ENCODE measurements around the gene LY6G6F.
A peak's percentile ranks its signal among the peaks of the same experiment; 100 is the strongest.

Gene LY6G6F

DNA sequence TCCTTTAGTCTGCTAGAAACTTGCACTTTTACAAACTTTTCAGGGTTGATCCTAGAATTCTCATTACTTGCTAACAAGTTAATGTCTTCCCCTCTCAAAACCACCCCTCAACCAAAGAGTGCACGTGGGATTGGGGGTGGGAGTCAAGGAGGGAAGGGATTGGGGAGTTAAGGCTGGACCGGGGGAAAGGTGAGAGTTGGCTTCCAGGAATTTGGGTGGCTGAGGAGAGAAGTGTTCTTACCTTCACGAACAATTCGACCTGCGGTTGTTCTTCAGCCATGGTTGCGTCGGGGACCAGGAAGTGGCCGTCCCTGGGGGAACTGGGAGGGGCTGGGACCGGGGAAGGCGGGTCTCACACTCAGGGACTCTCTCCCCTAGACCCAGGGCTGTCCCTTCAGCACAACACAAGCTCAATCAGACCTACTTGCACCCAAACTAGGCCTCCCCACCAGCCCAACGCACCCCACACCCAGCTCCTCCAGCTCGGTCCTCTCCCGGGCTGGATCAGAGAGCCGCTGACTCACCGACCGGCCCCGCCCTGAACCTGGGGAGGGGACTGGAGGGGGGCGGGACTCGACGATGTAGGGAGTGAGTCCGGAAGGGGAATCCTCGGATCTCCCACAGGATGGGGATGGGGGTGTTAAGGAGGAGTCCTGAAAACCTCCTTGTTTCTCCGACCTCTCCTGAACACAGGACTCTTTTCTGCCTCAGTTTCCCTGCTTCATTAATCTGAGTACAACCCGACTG is 29.5 kb downstream of the LY6G6F start, which contains the start of gene CLIC1:
Gene CLIC1 (minus strand): TSS at position 510 of the 747 bp plus-strand sequence. CDS start 230 bp downstream, at position 280.
- peak within 1 kb of the TSS; percentile 93 for H3K4me3 ChIP-seq (ENCODE audit: low read depth, low read length)
- peaks cover 22% of the 10 kb centered on the region; the same call in 1 of the 2 replicates for H3K36me3 ChIP-seq (ENCODE audit: insufficient read depth, low read length)
- peak within 1 kb of the TSS; percentile 57 for H2AFZ ChIP-seq (ENCODE audit: low read length, unreplicated experiment)
- peaks cover 52% of the 10 kb centered on the region for H3K4me1 ChIP-seq (ENCODE audit: control insufficient read depth, insufficient read depth, low read length, unreplicated experiment)
- peak within 1 kb of the TSS; percentile 89 for H3K27ac ChIP-seq (ENCODE audit: low read depth, low read length)
- H3K79me2 ChIP-seq (ENCODE audit: control insufficient read depth, insufficient read depth, low read length, unreplicated experiment), result peaks cover 59% of the 10 kb centered on the region
- no peaks in the 10 kb centered on the region for H3K27me3 ChIP-seq (ENCODE audit: insufficient read depth, low read length)

DNA sequence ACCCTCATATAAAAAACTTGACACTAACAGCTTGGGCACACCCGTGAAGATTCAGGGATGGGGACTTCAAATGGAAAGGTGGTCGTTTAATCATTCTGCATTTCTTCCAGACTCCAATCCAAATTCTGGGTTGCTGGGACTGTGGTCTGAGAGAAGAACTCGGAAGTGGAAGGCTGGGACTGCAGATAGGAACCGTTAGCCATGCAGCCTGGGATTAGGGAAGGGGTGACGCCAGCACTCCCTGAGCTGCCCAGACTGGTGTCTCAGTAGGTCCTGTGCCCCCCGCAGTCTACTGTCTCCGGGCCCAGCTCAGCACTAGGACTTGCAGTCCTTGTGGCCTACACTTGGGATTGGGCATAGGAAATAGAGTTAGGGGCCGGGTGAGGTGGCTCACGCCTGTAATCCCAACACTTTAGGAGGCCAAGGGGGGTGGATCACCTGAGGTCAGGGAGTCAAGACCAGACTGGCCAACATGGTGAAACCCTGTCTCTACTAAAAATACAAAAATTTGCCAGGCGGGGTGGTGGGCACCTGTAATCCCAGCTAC is 30.2 kb downstream of the LY6G6F start:
- peak overlapping the region; percentile 93 for H3K4me3 ChIP-seq (ENCODE audit: low read depth, low read length)
- peaks cover 18% of the 10 kb centered on the region; the same call in 1 of the 2 replicates for H3K36me3 ChIP-seq (ENCODE audit: insufficient read depth, low read length)
- peaks cover 47% of the 10 kb centered on the region for H3K4me1 ChIP-seq (ENCODE audit: control insufficient read depth, insufficient read depth, low read length, unreplicated experiment)
- H2AFZ ChIP-seq (ENCODE audit: low read length, unreplicated experiment), result peak overlapping the region; percentile 57
- peaks cover 58% of the 10 kb centered on the region for H3K79me2 ChIP-seq (ENCODE audit: control insufficient read depth, insufficient read depth, low read length, unreplicated experiment)
- H3K27ac ChIP-seq (ENCODE audit: low read depth, low read length), result peak overlapping the region; percentile 89
- no peaks in the 10 kb centered on the region for H3K27me3 ChIP-seq (ENCODE audit: insufficient read depth, low read length)

DNA sequence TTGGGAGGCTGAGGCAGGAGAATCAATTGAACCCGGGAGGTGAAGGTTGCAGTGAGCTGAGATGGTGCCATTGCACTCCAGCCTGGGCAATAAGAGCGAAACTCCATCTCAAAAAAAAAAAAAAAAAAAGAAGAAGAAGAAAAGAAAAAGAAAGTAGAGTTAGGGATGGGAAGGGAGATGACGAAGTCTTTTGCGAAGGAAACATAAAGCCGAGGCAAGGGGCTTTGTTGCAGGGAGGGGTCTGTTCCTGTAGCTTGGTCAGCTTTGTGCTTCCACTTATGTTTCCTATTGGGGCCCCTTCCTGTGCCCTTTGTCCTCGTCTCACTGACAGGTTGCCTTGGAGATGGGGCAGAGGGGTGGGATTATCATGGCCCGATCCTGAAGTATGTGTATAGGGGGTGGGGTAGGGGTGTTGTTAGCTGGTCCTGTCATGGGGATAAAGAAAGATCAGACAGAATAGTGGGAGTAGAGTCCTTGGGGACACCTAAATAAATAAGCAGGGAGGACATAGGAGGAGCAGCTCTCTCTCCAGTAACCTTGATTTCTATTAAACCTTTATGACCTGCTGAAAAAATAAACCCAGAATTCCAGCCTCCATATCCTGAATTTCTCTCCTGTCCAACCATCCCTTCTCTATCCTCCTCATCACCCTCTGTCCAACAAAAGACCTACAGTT is 30.8 kb downstream of the LY6G6F start:
- Histone ChIP-seq H3K79me2 (ENCODE audit: control insufficient read depth, insufficient read depth, low read length, unreplicated experiment) (peaks cover 52% of the 10 kb centered on the region), H2AFZ (ENCODE audit: low read length, unreplicated experiment) (peak overlapping the region; percentile 10), H3K4me3 (ENCODE audit: low read depth, low read length) (peak overlapping the region; percentile 55)

DNA sequence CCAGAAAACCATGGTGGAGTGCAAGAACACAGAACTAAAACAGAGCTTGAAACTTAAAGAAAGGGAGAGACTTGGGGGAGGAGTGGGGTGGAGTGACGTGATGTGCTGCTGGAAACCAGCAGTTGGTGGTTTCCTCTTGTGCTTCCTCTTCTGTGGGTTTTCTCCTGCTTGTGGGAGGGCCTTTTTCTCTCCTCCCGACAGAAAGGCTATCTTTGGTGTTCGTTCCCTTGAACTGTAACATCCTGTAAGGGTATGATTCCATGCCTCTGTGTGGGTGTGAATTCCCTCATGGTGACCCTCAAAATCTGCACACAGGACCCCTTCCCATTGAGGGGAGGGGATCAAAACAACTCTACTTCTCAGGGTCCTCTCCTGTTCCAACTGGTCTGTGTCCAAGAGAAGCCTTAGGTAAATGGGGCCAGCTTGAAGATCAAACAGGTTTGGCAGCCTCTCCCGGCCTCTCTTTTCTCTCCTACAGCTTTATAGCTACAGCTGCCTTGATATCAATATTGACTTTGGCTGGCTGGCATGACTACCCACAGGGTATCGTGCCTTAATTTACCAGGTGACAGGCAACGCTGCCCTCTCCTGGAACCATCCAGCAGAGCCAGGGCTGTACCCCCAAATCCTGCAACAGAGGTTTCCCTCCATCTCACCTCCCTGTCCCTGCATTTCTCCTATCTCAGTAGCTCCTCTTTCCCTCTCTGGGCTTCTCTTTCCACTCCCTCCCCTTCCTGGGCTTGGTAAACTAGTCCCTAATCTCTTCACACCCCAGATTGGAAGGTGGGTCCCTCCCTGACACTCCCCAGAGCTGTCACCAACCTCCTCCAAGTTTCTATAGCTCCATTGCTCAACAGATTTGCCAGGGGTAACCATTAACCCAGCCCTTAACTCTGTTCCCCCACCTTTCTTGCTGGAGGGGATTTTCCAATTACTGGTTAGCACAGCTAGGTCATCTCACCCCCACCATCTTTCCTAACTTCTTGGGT is 31.6 kb downstream of the LY6G6F start:
- peak overlapping the region; percentile 55 for H3K4me3 ChIP-seq (ENCODE audit: low read depth, low read length)
- H3K27me3 ChIP-seq (ENCODE audit: insufficient read depth, low read length), result no peaks in the 10 kb centered on the region
- peaks cover 48% of the 10 kb centered on the region for H3K79me2 ChIP-seq (ENCODE audit: control insufficient read depth, insufficient read depth, low read length, unreplicated experiment)
- H3K4me1 ChIP-seq (ENCODE audit: control insufficient read depth, insufficient read depth, low read length, unreplicated experiment), result peaks cover 39% of the 10 kb centered on the region
- H3K27ac ChIP-seq (ENCODE audit: low read depth, low read length), result peak overlapping the region; percentile 89
- H2AFZ ChIP-seq (ENCODE audit: low read length, unreplicated experiment), result peak overlapping the region; percentile 82
- peaks cover 12% of the 10 kb centered on the region; the same call in 1 of the 2 replicates for H3K36me3 ChIP-seq (ENCODE audit: insufficient read depth, low read length)

More for the DNA sequence above, 30.8 kb downstream of the LY6G6F start:
- Histone ChIP-seq H3K4me1 (ENCODE audit: control insufficient read depth, insufficient read depth, low read length, unreplicated experiment) (peaks cover 43% of the 10 kb centered on the region), H3K27ac (ENCODE audit: low read depth, low read length) (peak overlapping the region; percentile 89), H3K36me3 (ENCODE audit: insufficient read depth, low read length) (peaks cover 15% of the 10 kb centered on the region; the same call in 1 of the 2 replicates), H3K27me3 (ENCODE audit: insufficient read depth, low read length) (no peaks in the 10 kb centered on the region)

DNA sequence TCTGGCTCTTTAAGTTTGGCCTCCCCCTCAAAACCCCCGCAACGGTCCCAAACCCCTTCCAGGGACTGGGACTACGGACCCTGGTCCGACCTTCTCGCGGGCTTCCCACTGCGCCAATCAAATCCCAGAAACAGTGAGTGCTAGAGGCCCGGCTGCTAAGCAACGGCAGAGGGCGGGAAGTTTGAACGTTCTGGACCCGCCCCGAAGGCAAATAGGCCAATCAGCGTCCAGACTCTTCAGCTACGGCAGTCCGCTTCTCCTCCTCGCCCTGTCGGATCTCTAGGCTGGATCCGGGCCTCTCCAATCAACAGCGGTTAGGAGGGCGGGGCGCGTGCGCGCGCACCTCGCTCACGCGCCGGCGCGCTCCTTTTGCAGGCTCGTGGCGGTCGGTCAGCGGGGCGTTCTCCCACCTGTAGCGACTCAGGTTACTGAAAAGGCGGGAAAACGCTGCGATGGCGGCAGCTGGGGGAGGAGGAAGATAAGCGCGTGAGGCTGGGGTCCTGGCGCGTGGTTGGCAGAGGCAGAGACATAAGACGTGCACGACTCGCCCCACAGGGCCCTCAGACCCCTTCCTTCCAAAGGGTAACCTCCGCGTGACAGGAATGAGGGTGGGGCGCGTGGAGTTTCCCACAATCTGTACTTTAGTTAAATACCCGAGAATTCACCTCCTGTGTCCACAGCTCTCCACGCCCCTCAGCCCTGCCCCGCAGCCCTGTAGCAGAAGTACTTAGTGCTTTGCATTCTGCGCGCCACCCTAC is 33.2 kb downstream of the LY6G6F start, which contains the start of gene MSH5:
Gene MSH5 (plus strand): TSS at position 367 of the 758 bp plus-strand sequence. CDS start 462 bp downstream, outside the sequence.
- peaks cover 32% of the 10 kb centered on the region for H3K79me2 ChIP-seq (ENCODE audit: control insufficient read depth, insufficient read depth, low read length, unreplicated experiment)
- H3K4me1 ChIP-seq (ENCODE audit: control insufficient read depth, insufficient read depth, low read length, unreplicated experiment), result peaks cover 28% of the 10 kb centered on the region
- H3K27me3 ChIP-seq (ENCODE audit: insufficient read depth, low read length), result no peaks in the 10 kb centered on the region
- peak within 1 kb of the TSS; percentile 89 for H3K27ac ChIP-seq (ENCODE audit: low read depth, low read length)
- peak within 1 kb of the TSS; percentile 67 for H2AFZ ChIP-seq (ENCODE audit: low read length, unreplicated experiment)
- H3K36me3 ChIP-seq (ENCODE audit: insufficient read depth, low read length), result no peaks in the 10 kb centered on the region
- H3K4me3 ChIP-seq (ENCODE audit: low read depth, low read length), result peak within 1 kb of the TSS; percentile 80

DNA sequence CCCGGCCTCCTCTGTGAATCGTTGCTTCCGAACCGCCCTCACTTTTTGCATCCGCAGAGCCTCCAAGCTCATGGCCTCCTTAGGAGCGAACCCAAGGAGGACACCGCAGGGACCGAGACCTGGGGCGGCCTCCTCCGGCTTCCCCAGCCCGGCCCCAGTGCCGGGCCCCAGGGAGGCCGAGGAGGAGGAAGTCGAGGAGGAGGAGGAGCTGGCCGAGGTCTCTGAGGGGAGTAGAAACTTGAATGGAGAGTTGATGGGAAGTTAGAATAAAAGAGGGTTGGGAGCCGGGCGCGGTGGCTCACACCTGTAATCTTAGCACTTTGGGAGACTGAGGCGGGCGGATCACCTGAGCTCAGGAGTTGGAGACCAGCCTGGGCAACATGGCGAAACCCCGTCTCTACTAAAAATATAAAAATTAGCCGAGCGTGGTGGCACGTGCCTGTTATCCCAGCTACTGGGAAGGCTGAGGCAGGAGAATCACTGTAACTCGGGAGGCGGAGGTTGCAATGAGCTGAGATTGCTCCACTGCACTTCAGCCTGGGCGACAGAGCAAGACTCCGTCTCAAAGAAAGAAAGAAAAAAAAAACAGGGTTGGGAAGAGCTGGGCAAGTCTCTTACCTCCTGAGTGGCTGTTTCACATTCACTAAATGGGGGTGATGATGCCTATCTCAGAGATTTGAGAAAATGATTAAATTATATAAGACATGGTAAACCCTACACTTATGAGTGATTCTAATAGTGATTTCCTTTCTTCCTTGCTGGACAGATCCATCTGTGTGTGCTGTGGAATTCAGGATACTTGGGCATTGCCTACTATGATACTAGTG is 33.9 kb downstream of the LY6G6F start:
- peaks cover 25% of the 10 kb centered on the region for H3K79me2 ChIP-seq (ENCODE audit: control insufficient read depth, insufficient read depth, low read length, unreplicated experiment)
- peaks cover 28% of the 10 kb centered on the region for H3K4me1 ChIP-seq (ENCODE audit: control insufficient read depth, insufficient read depth, low read length, unreplicated experiment)
- no peaks in the 10 kb centered on the region for H3K27me3 ChIP-seq (ENCODE audit: insufficient read depth, low read length)
- H3K27ac ChIP-seq (ENCODE audit: low read depth, low read length), result peak overlapping the region; percentile 15; the same call in 1 of the 2 replicates
- peak overlapping the region; percentile 80 for H3K4me3 ChIP-seq (ENCODE audit: low read depth, low read length)
- no peaks in the 10 kb centered on the region for H3K36me3 ChIP-seq (ENCODE audit: insufficient read depth, low read length)
- peak overlapping the region; percentile 0 for H2AFZ ChIP-seq (ENCODE audit: low read length, unreplicated experiment)

DNA sequence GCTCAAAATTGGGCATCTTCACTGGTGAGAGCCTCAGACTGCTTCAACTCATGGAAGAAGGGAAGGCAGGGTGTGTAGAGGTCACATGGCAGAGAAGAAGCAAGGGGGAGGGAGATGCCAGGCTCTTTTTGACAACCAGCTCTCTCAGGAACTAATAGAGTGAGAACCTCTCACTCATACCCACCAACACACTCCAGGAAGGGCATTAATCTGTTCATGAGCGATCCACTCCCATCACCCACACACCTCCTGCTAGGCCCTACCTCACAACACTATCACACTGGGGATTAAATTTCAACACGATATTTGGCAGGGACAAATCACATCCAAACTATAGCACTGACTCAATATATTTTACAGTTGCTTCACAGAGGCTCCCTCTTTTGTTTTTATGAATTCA is 35.1 kb downstream of the LY6G6F start:
- H3K79me2 ChIP-seq (ENCODE audit: control insufficient read depth, insufficient read depth, low read length, unreplicated experiment), result peaks cover 12% of the 10 kb centered on the region
- H2AFZ ChIP-seq (ENCODE audit: low read length, unreplicated experiment), result no peak overlapping the region
- no peaks in the 10 kb centered on the region for H3K36me3 ChIP-seq (ENCODE audit: insufficient read depth, low read length)
- no peak overlapping the region for H3K27ac ChIP-seq (ENCODE audit: low read depth, low read length)
- no peak overlapping the region for H3K4me3 ChIP-seq (ENCODE audit: low read depth, low read length)
- H3K27me3 ChIP-seq (ENCODE audit: insufficient read depth, low read length), result no peaks in the 10 kb centered on the region
- H3K4me1 ChIP-seq (ENCODE audit: control insufficient read depth, insufficient read depth, low read length, unreplicated experiment), result peaks cover 24% of the 10 kb centered on the region

DNA sequence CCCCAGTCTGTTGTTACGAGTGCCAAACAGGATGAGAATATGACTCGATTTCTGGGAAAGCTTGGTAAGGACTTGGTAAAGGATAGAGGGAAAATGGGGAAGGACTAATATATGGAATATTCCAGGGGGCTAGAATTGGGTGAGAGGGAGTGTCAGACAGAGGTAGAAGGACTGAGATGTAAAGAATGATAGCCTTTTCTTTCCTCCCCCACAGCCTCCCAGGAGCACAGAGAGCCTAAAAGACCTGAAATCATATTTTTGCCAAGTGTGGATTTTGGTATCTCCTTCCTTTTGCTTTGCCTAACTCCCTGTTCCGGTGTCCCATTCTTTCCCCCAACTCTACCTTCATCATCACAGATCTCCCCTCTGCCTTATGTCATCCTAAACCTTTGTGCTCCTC is 36.2 kb downstream of the LY6G6F start:
- H3K4me3 ChIP-seq (ENCODE audit: low read depth, low read length), result no peak overlapping the region
- no peak overlapping the region for H3K27ac ChIP-seq (ENCODE audit: low read depth, low read length)
- peaks cover 6% of the 10 kb centered on the region; the same call in 1 of the 2 replicates for H3K36me3 ChIP-seq (ENCODE audit: insufficient read depth, low read length)
- H3K27me3 ChIP-seq (ENCODE audit: insufficient read depth, low read length), result no peaks in the 10 kb centered on the region
- peaks cover 11% of the 10 kb centered on the region for H3K79me2 ChIP-seq (ENCODE audit: control insufficient read depth, insufficient read depth, low read length, unreplicated experiment)
- H3K4me1 ChIP-seq (ENCODE audit: control insufficient read depth, insufficient read depth, low read length, unreplicated experiment), result peaks cover 17% of the 10 kb centered on the region
- no peak overlapping the region for H2AFZ ChIP-seq (ENCODE audit: low read length, unreplicated experiment)

DNA sequence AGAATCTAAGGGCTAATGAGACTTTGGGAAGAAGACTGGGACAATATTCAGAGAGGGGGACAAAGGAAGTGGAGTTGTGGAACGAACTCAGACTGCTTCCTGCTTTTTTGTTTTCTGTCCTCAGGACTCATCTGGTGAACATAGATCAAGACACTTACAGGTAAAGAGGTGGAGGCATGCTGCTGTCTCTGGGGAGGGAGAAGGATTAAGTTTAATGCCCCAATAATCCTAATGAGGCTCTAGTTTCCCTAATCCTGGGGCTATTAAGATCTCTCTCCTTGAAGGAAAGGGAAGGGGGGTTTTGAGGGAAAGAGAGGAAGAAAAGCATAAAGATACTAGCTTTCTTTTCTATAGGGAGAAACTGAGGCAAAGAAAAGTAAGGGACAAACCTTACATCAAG is 37.8 kb downstream of the LY6G6F start:
- no peak overlapping the region for H3K4me3 ChIP-seq (ENCODE audit: low read depth, low read length)
- no peaks in the 10 kb centered on the region for H3K27me3 ChIP-seq (ENCODE audit: insufficient read depth, low read length)
- H2AFZ ChIP-seq (ENCODE audit: low read length, unreplicated experiment), result no peak overlapping the region
- H3K4me1 ChIP-seq (ENCODE audit: control insufficient read depth, insufficient read depth, low read length, unreplicated experiment), result peaks cover 3% of the 10 kb centered on the region
- peaks cover 11% of the 10 kb centered on the region for H3K79me2 ChIP-seq (ENCODE audit: control insufficient read depth, insufficient read depth, low read length, unreplicated experiment)
- no peak overlapping the region for H3K27ac ChIP-seq (ENCODE audit: low read depth, low read length)
- peaks cover 8% of the 10 kb centered on the region; the same call in 1 of the 2 replicates for H3K36me3 ChIP-seq (ENCODE audit: insufficient read depth, low read length)

Data from ACC112 (cell line).